ENCODE results near the gene AMIGO2.

- TF ChIP-seq POLR2A (IDR thresholded peaks at IDR 0.05) (no peak), CTCF (IDR thresholded peaks at IDR 0.05) (no peak)
Measured at GRCh38 chr12:47068539-47068938, 11.2 kb downstream of the AMIGO2 start.

Measured in Peyer's patch (tissue), 4 donors.